GM12878 (cell line): ENCODE data around the gene TSPAN15. TPM values are rescaled to one million over a fixed set of nuclear protein-coding genes. Genes with fewer than 3 reads are reported as not detected.

Experiments used
- ATAC-seq: fragments of 200-7000 bp; cut with Tn5 transposase; 3 replicates; pipeline ENCODE4 v1.9.1; 2020; ENCODE audit warnings: mild to moderate bottlenecking, moderate library complexity
- BruUV-seq: library from RNA; stranded (reverse); fragments of 400-500 nt; replicated peaks from 2 replicates; lab custom pipeline; 2021; lab: Mats Ljungman, UMichigan
- CTCF ChIA-PET: fragments of 300-600 bp; sonication (Branson Sonifier 250); formaldehyde crosslinking; extraction: SDS; loops from one replicate; lab custom pipeline; 2021; ENCODE audit warnings: inconsistent platforms; lab: Yijun Ruan, JAX
- POLR2A ChIA-PET: fragments of 350-600 bp; formaldehyde crosslinking; extraction: SDS; loops from one replicate; lab custom pipeline; 2021; ENCODE audit warnings: inconsistent platforms; lab: Charles Lee
- RAD21 ChIA-PET: fragments of 300-600 bp; sonication (Branson Sonifier 250); formaldehyde crosslinking; loops from one replicate; lab custom pipeline; 2023; ENCODE audit warnings: antibody characterized with exemption; ENCODE audit not compliant: unreplicated experiment; lab: Charles Lee
- SMC1A ChIA-PET: fragments of 300-600 bp; sonication (Branson Sonifier 250); formaldehyde crosslinking; loops from one replicate; lab custom pipeline; 2023; ENCODE audit not compliant: unreplicated experiment, uncharacterized antibody; lab: Charles Lee
- DNase-seq: peaks from one replicate; pipeline ENCODE4 v3.0.0-alpha.2; 2011; ENCODE audit warnings: low read depth, low spot score
- FAIRE-seq: peaks from 3 replicates; lab custom pipeline; 2011; peaks lifted over from hg19 to GRCh38; lab: Jason Lieb, UNC
- H2AFZ ChIP-seq: 2 replicates; pipeline ENCODE4 v1.6.0; 2011; ENCODE audit warnings: low read depth, low read length, control low read depth; ENCODE audit not compliant: control insufficient read depth
- H3K27ac ChIP-seq: 2 replicates; pipeline ENCODE4 v1.5.1; 2011; ENCODE audit warnings: control low read depth; ENCODE audit not compliant: control insufficient read depth, insufficient read depth
- H3K27me3 ChIP-seq, 2 experiments: replicated peaks in 1 of 2; 2 replicates each; pipeline versions ENCODE4 v1.6.0 to v1.6.1; 2011; ENCODE audit warnings: low read length in 1 of 2; ENCODE audit not compliant: control insufficient read depth in 2 of 2, insufficient read depth in 2 of 2
- H3K36me3 ChIP-seq, 2 experiments: 2 replicates each; pipeline ENCODE4 v1.5.1; 2011; ENCODE audit warnings: low read length in 1 of 2; ENCODE audit not compliant: control insufficient read depth in 2 of 2, insufficient read depth in 2 of 2
- H3K4me1 ChIP-seq: 2 replicates; pipeline ENCODE4 v1.6.1; 2011; ENCODE audit warnings: mild to moderate bottlenecking, low read length, moderate library complexity, mixed read lengths; ENCODE audit not compliant: control insufficient read depth, insufficient read depth
- H3K4me2 ChIP-seq: 2 replicates; pipeline ENCODE4 v1.6.0; 2011; ENCODE audit warnings: control low read depth; ENCODE audit not compliant: control insufficient read depth, insufficient read depth
- H3K4me3 ChIP-seq: fragments of 200-600 bp; sonication (generic); 2 replicates; pipeline ENCODE4 v1.5.1; 2016
- H3K79me2 ChIP-seq: 2 replicates; pipeline ENCODE4 v1.6.0; 2011; ENCODE audit warnings: low read length; ENCODE audit not compliant: control insufficient read depth, insufficient read depth
- H3K9ac ChIP-seq: 2 replicates; pipeline ENCODE4 v1.8.0; 2011; ENCODE audit warnings: low read length, control low read depth, mixed read lengths; ENCODE audit not compliant: control insufficient read depth, insufficient read depth
- H3K9me3 ChIP-seq: replicated peaks from 3 replicates; pipeline ENCODE4 v1.5.1; 2011; ENCODE audit warnings: mild to moderate bottlenecking, low read length; ENCODE audit not compliant: control insufficient read depth, insufficient read depth
- H4K20me1 ChIP-seq: 2 replicates; pipeline ENCODE4 v1.6.0; 2011; ENCODE audit not compliant: control insufficient read depth, insufficient read depth
- ETV6 ChIP-seq, 2 experiments: fragments of 450-650 bp in 1 of 2; IDR thresholded peaks in 1 of 2; conservative IDR thresholded peaks in 1 of 2; 2 replicates each; pipeline ENCODE4 v1.6.1; 2014; ENCODE audit warnings: antibody characterized with exemption in 1 of 2, borderline replicate concordance in 1 of 2, low read depth in 1 of 2, mild to moderate bottlenecking in 1 of 2, moderate library complexity in 1 of 2
- FOXM1 ChIP-seq: IDR thresholded peaks from 2 replicates; pipeline ENCODE4 v1.6.1; 2012; ENCODE audit warnings: low read depth, mild to moderate bottlenecking, inconsistent platforms, low read length, moderate library complexity
- MYB ChIP-seq: fragments of 150-350 bp; IDR thresholded peaks from 2 replicates; pipeline ENCODE4 v1.6.1; 2014; ENCODE audit warnings: mild to moderate bottlenecking, low read depth, low read length, borderline replicate concordance
- NR2C2 ChIP-seq: IDR thresholded peaks from 2 replicates; pipeline ENCODE4 v1.6.1; 2011; ENCODE audit warnings: borderline replicate concordance, low read depth; ENCODE audit not compliant: control insufficient read depth, insufficient read length
- PAX5 ChIP-seq: IDR thresholded peaks from 2 replicates; pipeline ENCODE4 v1.6.1; 2011; ENCODE audit warnings: low read depth, low read length, borderline replicate concordance
- ZNF384 ChIP-seq: IDR thresholded peaks from 2 replicates; pipeline ENCODE4 v1.6.1; 2012; ENCODE audit warnings: low read depth, mild to moderate bottlenecking, low read length, improper control_type of control experiment, borderline replicate concordance
- WGBS: methylation state at CpG from one replicate; pipeline ENCODE4 v1.1.6; 2016; ENCODE audit warnings: low lambda C conversion rate; ENCODE audit not compliant: insufficient replicate concordance, insufficient coverage; ENCODE audit errors: missing lambda C conversion rate; 5-methylcytosine and 5-hydroxymethylcytosine counted together
- in situ Hi-C: fragments of 300-500 bp; cut with MboI; formaldehyde crosslinking; loops from 9 replicates; pipeline ENCODE4 v1.14.3; 2018; ENCODE audit warnings: mixed read lengths
- intact Hi-C: fragments of 100-400 bp; cut with micrococcal nuclease; formaldehyde crosslinking; loops from one replicate; pipeline ENCODE4 v1.14.2; 2022; ENCODE audit not compliant: unreplicated experiment
- polyA plus RNA-seq, 11 experiments: library from polyadenylated mRNA; depleted of rRNA in 4 of 11; unstranded in 6 of 11; stranded (reverse) in 5 of 11; fragments of >200 nt; fragmentation: Nextera tagmentation in 4 of 11; fragmentation: Illumina TruSeq in 1 of 11; extraction: Ambion mirVana in 4 of 11; extraction: Trizol in 1 of 11; gene quantifications; 1 replicate in 1 of 11; 2 replicates in 10 of 11; pipeline versions ENCODE4 v1.2.1 to v1.2.3, GENCODE V29; 2011 to 2016; ENCODE audit warnings: inconsistent platforms in 2 of 11, missing spikeins in 2 of 11, low read depth in 1 of 11
- total RNA-seq, 4 experiments: library from RNA; depleted of rRNA in 3 of 4; stranded (reverse); fragments of >200 nt in 3 of 4; fragmentation: Illumina TruSeq in 1 of 4; extraction: Trizol in 1 of 4; gene quantifications; 2 replicates each; pipeline versions ENCODE4 v1.2.1 to v1.2.3, GENCODE V29; 2013 to 2021
- TF ChIP-seq, protein P1 (sequence below): IDR thresholded peaks from 2 replicates; pipeline ENCODE4 v1.6.1; 2011; ENCODE audit warnings: borderline replicate concordance, low read depth, mild to moderate bottlenecking, moderate library complexity, mixed read lengths, low read length; ENCODE audit not compliant: insufficient read depth; ENCODE audit errors: extremely low read length

TSPAN15 gene
- total and polyA plus RNA-seq, 10 of the 15 experiments (the other 5 are each of a cell fraction or from before 2014, with no cell fraction given): 1.3 to 8.5 (median 2.4) TPM; not detected in 2

GRCh38 chr10:69517271-69517848 is 66.1 kb downstream of the TSPAN15 start (continued):
- TF ChIP-seq, protein P1, sequence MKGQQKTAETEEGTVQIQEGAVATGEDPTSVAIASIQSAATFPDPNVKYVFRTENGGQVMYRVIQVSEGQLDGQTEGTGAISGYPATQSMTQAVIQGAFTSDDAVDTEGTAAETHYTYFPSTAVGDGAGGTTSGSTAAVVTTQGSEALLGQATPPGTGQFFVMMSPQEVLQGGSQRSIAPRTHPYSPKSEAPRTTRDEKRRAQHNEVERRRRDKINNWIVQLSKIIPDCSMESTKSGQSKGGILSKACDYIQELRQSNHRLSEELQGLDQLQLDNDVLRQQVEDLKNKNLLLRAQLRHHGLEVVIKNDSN: no peak
- TF ChIP-seq MYB: no peak

- H3K36me3 ChIP-seq: no peaks in the 10 kb centered on the region
- WGBS: 74% methylated on average over 9 of the region's 11 CpGs
- no peaks in the 10 kb centered on the region for H3K9me3 ChIP-seq
- intact Hi-C loops: no loop called here
- no peak for DNase-seq
- ChIA-PET RAD21 (no interaction called here), CTCF (no interaction called here), SMC1A (no interaction called here), POLR2A (no interaction called here)
- H3K4me1 ChIP-seq: no peaks in the 10 kb centered on the region
- H3K27me3 ChIP-seq: no peaks in the 10 kb centered on the region
- H3K4me2 ChIP-seq: no peak overlapping the region
- in situ Hi-C loops: no loop called here
- ATAC-seq: no peak
- no peaks in the 10 kb centered on the region for H4K20me1 ChIP-seq
- H3K9ac ChIP-seq: no peak overlapping the region
- H3K4me3 ChIP-seq: no peak overlapping the region
- H3K27ac ChIP-seq: no peak overlapping the region
- BruUV-seq: no TSS peak
- no peak for TF ChIP-seq ZNF384
- no peak for TF ChIP-seq ETV6 (conservative IDR thresholded peaks at IDR 0.05 in 1 of 2, IDR thresholded peaks at IDR 0.05 in 1 of 2; ENCODE audit: borderline replicate concordance in 1 of 2, low read depth in 1 of 2)
- TF ChIP-seq NR2C2: no peak
- no peak for TF ChIP-seq FOXM1
- TF ChIP-seq PAX5: no peak
- FAIRE-seq: no peak
- H3K79me2 ChIP-seq: no peaks in the 10 kb centered on the region
- H2AFZ ChIP-seq: no peak overlapping the region
Measured at GRCh38 chr10:69527961-69528360, 76.7 kb downstream of the TSPAN15 start.
